BJ (cell line): ENCODE results near the gene HIVEP3. TPM values are rescaled to one million over a fixed set of nuclear protein-coding genes. Genes with fewer than 3 reads are reported as not detected.
A peak's percentile ranks its signal among the peaks of the same experiment; 100 is the strongest.

ENCODE experiments used
- CTCF ChIA-PET: fragments of 350-600 bp; formaldehyde crosslinking; extraction: SDS; loops from one replicate; lab custom pipeline; 2021; ENCODE audit warnings: antibody characterized with exemption, inconsistent platforms; lab: Yijun Ruan, JAX
- POLR2A ChIA-PET: fragments of 300-600 bp; sonication (Branson Sonifier 250); formaldehyde crosslinking; extraction: SDS; loops from one replicate; lab custom pipeline; 2021; ENCODE audit warnings: antibody characterized with exemption; lab: Charles Lee
- DNase-seq: peaks from one replicate; pipeline ENCODE4 v3.0.0-alpha.2; 2011; ENCODE audit warnings: low read depth
- H3K27me3 ChIP-seq: 2 replicates; pipeline ENCODE4 v1.6.0; 2011; ENCODE audit warnings: low read length; ENCODE audit not compliant: control insufficient read depth, insufficient read depth
- H3K36me3 ChIP-seq: 2 replicates; pipeline ENCODE4 v1.5.1; 2011; ENCODE audit warnings: low read length; ENCODE audit not compliant: control insufficient read depth, insufficient read depth
- H3K4me3 ChIP-seq: 2 replicates; pipeline ENCODE4 v1.5.1; 2011; ENCODE audit warnings: low read depth, mild to moderate bottlenecking, control low read depth, low read length
- polyA plus RNA-seq: library from polyadenylated mRNA; depleted of rRNA; stranded (reverse); fragments of >200 nt; gene quantifications from 2 replicates; pipeline ENCODE4 v1.2.3, GENCODE V29; 2011
- TF ChIP-seq, protein P1 (sequence below): IDR thresholded peaks from 2 replicates; pipeline ENCODE4 v1.5.1; 2011; ENCODE audit warnings: low read depth, mild to moderate bottlenecking, control low read depth, inconsistent platforms, low read length, moderate library complexity; ENCODE audit not compliant: insufficient read depth

The HIVEP3 gene
- polyA plus RNA-seq, 1 experiment, result 4.0 TPM

DNA sequence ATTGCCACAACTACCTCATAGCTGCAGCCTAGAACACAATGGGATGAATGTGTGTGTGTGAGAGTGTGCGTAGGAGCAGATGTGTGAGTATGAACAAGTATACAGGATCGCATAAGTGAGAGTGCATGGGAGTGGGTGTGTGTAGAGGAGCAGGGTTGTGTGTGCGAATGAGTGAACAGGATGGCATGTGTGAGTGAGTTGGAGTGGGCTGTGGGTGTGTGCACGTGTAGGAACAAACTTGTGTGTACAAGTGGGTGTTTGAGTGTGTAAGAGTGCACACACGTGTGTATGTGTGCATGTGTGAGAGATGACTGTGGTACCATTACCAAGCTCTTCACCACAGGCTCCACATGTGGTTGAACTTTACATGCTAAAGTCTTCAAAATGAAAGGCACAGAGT lies 258.8 kb downstream of the HIVEP3 start:
- POLR2A ChIA-PET, result no interaction called here
- DNase-seq, result no peak
- Histone ChIP-seq H3K27me3 (no peaks in the 10 kb centered on the region), H3K36me3 (no peaks in the 10 kb centered on the region), H3K4me3 (no peak overlapping the region)
- CTCF ChIA-PET, result interaction anchor here (1.0 kb wide), 1 partner anchor 79 kb away, joined by 3 read pairs; no protein-coding TSS in a partner anchor
- TF ChIP-seq, protein P1, sequence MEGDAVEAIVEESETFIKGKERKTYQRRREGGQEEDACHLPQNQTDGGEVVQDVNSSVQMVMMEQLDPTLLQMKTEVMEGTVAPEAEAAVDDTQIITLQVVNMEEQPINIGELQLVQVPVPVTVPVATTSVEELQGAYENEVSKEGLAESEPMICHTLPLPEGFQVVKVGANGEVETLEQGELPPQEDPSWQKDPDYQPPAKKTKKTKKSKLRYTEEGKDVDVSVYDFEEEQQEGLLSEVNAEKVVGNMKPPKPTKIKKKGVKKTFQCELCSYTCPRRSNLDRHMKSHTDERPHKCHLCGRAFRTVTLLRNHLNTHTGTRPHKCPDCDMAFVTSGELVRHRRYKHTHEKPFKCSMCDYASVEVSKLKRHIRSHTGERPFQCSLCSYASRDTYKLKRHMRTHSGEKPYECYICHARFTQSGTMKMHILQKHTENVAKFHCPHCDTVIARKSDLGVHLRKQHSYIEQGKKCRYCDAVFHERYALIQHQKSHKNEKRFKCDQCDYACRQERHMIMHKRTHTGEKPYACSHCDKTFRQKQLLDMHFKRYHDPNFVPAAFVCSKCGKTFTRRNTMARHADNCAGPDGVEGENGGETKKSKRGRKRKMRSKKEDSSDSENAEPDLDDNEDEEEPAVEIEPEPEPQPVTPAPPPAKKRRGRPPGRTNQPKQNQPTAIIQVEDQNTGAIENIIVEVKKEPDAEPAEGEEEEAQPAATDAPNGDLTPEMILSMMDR, result no peak

DNA sequence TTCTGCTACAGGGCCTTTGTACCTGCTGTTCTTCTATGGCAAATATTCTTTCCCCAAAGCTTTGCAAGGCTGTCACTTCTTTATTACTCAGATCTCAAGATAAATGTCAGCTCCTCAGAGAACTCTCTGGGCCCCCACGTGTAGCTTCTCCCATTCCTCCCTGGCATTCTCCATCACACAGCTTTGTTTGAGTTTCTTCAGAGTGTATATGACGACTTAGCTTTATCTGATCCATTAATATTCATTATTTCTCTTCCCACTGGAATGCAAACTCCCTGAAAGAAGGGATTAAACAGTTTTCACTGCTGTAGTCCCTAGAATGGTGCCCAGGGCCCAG lies 259.6 kb downstream of the HIVEP3 start:
- POLR2A ChIA-PET, result interaction anchor here (0.7 kb wide), 1 partner anchor 12 kb away, joined by 3 read pairs; no protein-coding TSS in a partner anchor

DNA sequence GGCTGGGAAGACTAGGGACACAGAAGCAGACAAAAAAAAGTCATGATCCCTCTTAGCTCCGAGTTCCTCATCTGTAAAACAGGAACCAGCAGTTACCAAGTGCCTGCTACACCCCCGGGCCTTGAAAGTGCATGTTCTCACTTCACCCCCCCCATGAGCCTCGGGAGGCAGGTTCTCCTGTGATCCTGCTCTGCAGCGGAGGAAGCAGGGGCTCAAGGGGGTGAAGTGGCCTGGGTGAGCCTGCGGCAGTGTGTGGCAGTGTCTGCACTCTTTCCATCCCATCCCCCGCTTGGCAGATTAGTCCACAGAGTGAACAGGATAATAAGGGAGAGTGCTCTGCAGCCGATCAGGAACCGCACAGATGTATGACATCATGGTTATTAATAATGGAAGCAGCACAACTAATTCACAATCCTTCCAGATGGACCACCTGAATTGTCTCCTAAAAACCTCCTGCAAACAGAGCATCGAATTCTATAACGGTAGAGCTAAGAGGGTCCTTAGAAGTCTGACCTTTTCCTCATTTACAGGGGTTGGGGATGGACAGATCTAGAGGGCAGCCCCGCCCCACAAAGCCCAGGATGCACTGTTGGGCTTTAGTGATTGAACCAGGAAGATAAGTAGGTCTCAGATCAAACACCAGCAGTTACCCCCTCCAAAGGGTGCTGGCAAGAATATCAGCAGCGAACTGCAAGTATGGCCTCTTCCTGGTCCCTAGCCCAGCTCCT lies 260.1 kb downstream of the HIVEP3 start:
- Histone ChIP-seq H3K36me3 (no peaks in the 10 kb centered on the region), H3K27me3 (no peaks in the 10 kb centered on the region), H3K4me3 (no peak overlapping the region)
- DNase-seq, result no peak
- TF ChIP-seq, protein P1, result no peak
- POLR2A ChIA-PET, result interaction anchor here (0.7 kb wide), 1 partner anchor 13 kb away, joined by 3 read pairs; no protein-coding TSS in a partner anchor
- CTCF ChIA-PET, result interaction anchor here (1.4 to 1.9 kb wide), 2 partner anchors 78 to 153 kb away, joined by 4 to 5 read pairs; no protein-coding TSS in a partner anchor

More for the DNA sequence above, 259.6 kb downstream of the HIVEP3 start:
- Histone ChIP-seq H3K4me3 (no peak overlapping the region), H3K27me3 (no peaks in the 10 kb centered on the region), H3K36me3 (no peaks in the 10 kb centered on the region)
- CTCF ChIA-PET, result interaction anchor here (1.0 to 1.4 kb wide), 2 partner anchors 80 to 153 kb away, joined by 3 to 4 read pairs; no protein-coding TSS in a partner anchor
- DNase-seq, result no peak
- TF ChIP-seq, protein P1, result no peak

DNA sequence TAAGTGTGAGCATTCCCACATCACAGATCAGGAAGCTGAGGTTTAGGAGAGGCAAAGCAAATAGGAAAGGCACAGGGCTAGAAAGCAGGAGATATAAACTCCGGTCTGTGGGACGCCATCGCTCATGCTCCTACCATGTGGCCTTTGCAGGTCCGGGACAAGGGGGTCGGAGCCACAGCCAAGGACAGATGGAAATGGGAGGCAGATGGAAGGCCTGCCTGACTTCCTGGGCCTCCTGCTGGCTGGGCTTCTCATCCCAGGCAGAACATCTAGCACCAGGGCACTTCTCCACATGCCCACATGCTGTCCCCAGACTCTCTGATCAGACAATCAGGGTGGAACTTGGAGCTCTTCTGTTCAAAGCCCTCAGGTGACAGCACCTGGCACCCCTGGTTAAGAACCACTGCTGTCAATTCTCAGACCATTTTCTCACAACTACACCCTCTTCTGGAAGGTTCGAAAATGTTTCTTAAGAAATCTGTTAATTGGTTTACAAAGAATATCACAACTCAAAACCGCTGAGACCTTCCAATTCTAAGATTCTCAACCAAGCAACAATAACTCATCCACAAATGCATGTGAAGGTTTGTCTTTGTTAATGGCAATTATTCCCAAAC lies 260.9 kb downstream of the HIVEP3 start:
- CTCF ChIA-PET, result interaction anchor here (1.0 to 1.9 kb wide), 3 partner anchors 19 to 154 kb away, joined by 3 to 5 read pairs (median 4); no protein-coding TSS in a partner anchor
- no peaks in the 10 kb centered on the region for H3K36me3 ChIP-seq
- TF ChIP-seq, protein P1, result 0 out of 2 replicates have a peak, but pooled peaks have one; percentile 11
- POLR2A ChIA-PET, result no interaction called here
- no peaks in the 10 kb centered on the region for H3K27me3 ChIP-seq
- no peak for DNase-seq
- no peak overlapping the region for H3K4me3 ChIP-seq
